HG03135 (cell line): ENCODE measurements around the gene TEKT5.
"Not testable (repeated sequence)": the region's sequence is repeated elsewhere in the genome, so short reads cannot be mapped to it uniquely, and the experiment has no call there.

Experiments used
- ATAC-seq: cut with Tn5 transposase; IDR thresholded peaks from one replicate; pipeline ENCODE4 v1.9.1; 2021; ENCODE audit warnings: mild to moderate bottlenecking, moderate library complexity; ENCODE audit not compliant: unreplicated experiment

TEKT5 gene

GRCh38 chr16:10685709-10686108 lies 9.0 kb downstream of the TEKT5 start:
- ATAC-seq = no peak

GRCh38 chr16:10684511-10685151 lies 10.1 kb downstream of the TEKT5 start:
- ATAC-seq = no peak

DNA sequence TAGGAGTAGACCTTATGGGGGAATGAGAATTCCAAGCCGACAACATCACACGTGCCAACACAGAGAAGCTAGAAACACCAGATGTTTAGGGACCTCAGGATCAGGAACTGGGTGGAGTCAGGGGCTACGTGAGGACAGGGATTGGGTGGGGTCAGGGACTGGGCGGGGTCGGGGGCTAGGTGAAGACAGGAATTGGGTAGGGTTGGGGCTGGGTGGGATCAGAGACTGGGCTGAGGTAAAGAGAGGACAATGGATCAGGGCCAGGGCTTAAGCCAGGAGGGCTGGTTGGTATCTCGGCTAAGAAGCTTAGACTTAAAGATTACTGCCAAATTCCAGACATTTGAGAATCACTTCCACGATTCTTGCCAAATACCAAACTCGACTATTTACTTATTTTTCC lies 11.6 kb downstream of the TEKT5 start:
- no peak for ATAC-seq

DNA sequence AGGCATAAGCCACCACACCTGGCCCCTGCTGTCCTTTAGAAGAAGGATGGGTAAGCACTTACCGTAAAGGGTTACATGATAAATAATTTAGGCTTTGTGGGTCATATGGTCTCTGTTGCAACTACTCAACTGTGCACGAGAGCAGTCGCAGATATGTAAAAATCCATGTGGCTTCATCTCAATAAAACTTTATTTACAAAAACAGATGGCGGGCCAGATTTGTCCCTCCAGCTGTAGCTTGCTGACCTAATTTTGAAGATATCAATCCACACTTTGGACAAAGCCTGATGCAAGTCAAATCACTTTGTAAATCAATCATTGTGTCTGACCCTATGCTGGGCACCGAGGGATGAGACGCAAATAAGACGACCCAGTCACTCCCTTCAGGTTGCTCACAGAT lies 12.1 kb downstream of the TEKT5 start:
- ATAC-seq = no peak

GRCh38 chr16:10681310-10682308 lies 13.1 kb downstream of the TEKT5 start:
- ATAC-seq = no peak

- ATAC-seq = no peak
Measured at GRCh38 chr16:10679921-10680320, 14.8 kb downstream of the TEKT5 start.

DNA sequence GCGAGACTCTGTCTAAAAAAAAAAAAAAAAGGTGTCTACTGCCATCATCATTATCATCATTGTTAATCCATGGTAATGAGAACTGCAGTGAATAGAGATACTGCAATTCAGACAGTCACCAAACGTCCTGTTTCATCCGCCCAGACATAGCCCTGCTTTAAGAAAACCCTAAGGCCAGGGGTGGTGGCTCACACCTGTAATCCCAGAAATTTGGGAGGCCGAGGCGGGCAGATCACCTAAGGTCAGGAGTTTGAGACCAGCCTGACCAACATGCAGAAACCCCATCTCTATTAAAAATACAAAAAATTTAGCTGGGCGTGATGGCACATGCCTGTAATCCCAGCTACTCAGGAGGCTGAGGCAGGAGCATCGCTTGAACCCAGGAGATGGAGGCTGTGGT lies 15.3 kb downstream of the TEKT5 start:
- not testable (repeated sequence) for ATAC-seq

GRCh38 chr16:10678655-10679054 lies 16.1 kb downstream of the TEKT5 start:
- no peak for ATAC-seq

DNA sequence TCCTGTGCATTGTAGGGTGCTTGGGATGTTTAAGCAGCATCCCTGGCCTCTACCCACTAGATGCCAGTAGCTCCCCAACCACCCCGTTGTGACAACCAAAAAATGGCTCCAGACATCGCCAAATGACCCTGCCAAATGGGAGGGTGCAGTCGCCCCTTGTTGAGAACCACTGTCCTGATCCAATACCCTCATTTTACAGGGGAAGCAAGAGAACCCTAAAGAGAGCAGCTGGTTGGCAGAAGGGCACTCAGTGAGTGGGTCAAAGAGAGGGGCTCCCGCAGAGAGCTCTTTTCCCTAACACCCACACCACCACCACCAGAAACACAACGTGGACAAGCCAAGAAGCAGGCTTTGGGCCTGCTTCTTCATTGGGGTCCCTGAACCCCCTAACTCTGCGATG lies 18.4 kb downstream of the TEKT5 start:
- ATAC-seq = no peak

DNA sequence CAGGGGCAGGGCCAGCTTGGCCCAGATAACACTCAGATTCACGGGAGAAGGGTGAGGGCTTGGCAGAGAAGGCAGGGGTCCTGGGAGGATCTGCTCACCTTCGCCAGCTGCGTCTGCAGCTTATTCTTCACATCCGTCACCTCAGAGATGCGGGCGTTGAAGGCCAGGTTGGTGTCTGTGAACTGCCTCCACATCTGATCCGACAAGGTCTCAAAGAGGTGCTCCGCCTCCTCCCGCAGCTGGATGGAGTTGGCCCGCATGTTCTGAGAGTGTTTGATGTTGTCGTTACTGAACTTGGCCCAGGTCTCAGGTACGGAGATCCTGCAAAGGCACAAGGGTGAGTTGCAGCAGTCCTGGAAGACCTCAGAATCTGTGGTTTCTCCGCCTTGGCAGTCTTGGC lies 18.9 kb downstream of the TEKT5 start:
- no peak for ATAC-seq

GRCh38 chr16:10675216-10675615 lies 19.5 kb downstream of the TEKT5 start:
- ATAC-seq = no peak

DNA sequence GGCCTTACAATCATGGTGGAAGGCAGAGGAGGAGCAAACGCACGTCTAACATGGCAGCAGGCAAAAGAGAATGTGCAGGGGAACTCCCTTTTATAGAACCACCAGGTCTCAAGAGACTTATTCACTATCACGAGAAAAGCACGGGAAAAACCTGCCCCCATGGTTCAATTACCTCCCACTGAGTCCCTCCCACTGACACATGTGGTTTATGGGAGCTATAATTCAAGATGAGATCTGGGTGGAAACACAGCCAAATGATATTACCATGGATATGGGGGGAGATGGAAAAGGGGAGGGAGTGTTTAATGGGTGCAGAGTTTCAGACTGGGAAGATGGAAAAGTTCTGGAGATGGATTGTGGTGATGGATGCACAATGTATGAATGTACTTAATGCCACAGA lies 23.0 kb downstream of the TEKT5 start:
- ATAC-seq = no peak

DNA sequence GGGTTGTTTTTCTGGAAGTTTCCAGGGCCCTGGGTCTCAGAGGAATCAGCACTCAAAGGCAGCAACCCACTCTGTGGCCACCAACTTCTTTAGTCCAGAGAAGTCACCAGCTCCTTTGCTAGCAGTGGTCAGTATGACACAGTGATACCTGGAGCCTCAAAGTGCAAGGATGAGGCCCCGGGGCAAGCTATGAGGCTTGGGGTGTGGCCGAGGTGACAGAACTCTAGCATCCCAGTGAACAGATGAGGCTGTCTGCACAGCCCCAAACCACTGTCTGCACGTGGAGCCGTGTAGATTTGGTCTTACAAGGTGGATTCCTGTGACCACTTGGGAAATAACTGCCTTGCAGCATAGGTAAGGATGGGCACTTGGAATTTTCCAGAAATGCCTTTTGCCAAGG lies 24.9 kb downstream of the TEKT5 start:
- ATAC-seq = no peak

DNA sequence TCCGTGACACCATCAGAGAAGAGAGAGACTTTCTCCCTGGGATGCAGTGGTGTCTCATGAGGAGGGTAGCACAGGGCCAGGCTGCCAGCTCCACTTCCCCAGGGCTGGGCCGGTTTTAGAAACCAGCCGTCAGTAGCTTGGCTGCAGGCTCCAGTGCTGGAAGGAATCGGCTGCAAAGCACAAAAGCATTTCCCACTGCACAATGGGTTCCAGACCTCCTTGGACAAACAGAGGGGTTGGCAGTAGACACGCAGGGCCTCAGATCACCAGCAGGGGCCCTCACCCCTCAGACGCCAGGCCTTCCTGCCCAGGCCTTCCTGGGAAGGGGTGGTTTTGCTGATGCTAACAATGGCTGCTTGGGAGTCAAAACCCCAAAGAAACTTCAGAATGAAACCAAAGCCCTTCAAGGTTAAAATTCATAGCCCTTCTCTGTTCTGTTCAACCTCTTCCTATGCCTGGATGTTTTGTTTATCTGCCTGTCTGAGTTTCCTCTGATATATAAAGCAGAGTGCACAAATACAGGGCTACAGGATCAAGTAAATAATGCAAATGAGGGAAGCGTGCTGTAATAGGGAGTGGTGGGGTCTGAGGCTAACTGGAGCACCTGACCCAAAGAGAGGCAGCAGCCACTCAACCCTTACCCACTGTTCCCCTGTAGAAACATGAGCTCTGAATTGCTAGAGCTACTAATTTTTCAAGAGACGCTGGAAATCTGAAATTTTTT lies 26.2 kb downstream of the TEKT5 start:
- ATAC-seq = no peak

DNA sequence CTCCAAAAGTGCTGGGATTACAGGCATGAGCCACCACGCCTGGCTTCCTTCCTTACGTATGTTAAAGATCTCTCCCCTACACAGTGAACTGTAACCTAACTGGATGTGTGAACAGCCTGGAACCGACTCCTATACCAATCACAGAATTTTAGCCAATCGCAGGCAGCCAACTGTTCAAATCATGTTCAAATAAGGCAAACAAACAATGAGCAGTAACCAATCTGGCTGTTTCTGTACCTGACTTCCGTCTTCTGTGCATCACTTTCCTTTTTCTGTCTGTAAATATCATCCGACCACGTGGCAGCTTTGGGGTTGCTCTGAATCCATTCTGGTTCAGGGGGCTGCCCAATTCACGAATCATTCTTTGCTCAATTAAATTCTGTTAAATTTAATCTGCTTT lies 27.5 kb downstream of the TEKT5 start:
- no peak for ATAC-seq

DNA sequence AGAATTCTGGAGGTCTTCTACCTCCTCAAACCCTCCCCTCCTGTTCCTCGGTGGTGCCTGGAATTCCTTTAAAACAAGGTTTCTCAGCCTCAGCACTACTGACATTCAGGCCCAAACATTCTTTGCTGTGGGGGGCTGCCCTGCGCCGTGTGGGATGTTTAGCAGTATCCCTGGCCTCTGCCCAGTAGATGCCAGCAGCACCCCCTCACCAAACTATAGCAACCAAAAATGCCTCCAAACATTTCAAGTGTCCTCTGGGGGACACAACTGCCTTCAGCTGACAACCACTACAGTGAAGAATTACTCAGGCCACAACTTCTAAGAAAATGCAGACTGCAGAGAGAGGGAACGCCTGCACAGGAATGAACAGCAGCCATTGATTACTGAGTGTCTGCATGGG lies 28.4 kb downstream of the TEKT5 start:
- ATAC-seq = no peak

- ATAC-seq = no peak
Measured at GRCh38 chr16:10665166-10665565, 29.6 kb downstream of the TEKT5 start.

- no peak for ATAC-seq
Measured at GRCh38 chr16:10664720-10665126, 30.0 kb downstream of the TEKT5 start.

DNA sequence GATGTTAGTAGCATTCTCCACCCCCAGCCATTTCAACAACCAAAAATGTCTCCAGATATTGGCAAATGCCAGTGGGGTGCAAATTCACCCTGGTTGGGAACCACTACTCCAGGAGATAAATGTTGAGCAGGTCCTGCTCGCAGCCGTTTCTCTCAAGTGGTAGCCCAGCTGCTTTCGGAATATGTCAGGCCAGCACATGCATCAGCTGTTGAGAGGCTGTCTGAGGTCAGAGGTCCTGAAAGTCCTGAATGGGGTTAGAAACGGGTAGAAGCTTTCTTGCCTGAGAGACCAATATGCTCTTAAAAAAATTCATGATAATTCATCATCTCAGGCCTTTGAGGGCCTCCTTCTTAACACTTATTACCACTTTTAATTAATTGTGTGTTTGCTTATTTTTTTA lies 31.0 kb downstream of the TEKT5 start:
- ATAC-seq = no peak

DNA sequence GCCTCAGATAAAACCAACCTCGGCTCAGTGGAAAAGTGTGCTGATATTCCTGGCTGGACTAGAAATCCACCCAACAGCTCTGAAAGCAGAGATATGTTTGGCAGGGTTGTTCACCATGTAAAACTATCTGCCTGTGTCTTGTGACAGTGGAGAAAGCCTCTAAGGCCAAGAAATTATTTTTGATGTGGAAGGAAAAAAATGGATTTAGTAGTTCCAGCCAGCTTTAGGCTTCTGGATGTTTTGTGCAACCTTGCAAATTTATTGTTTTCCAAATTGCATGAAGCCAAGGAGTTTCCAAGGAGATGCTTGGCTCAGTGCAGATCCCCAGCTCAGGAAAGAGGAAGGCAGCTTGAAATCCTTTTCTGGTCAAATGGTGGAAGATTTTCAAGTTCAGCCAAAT lies 31.6 kb downstream of the TEKT5 start:
- ATAC-seq = no peak

DNA sequence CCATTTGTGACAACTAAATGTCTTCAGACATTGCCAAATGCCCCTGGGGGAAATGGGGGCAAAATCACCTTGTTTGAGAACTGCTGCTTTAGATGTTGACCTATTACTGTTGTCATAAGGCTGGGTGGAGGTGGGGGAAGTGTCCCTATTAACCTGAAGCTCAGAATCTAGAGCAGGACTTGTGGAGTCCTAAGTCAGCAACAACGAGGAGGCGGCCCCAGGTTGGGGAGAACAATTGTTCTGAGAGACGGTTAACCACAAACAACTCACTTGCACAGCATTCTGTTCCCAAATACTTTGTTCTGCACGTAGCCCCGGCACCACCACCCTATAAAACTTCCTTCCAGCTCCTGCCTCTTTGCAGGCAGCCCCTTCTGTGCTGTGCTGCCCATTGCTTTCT lies 32.5 kb downstream of the TEKT5 start:
- no peak for ATAC-seq

GRCh38 chr16:10661737-10662136 lies 33.0 kb downstream of the TEKT5 start:
- no peak for ATAC-seq
